Erythroblast (primary cell): Measurements from ENCODE around the gene IGF1.

Experiments used
- DNase-seq, 2 experiments: peaks; one replicate each; lab custom pipeline; 2025; lab: John Stamatoyannopoulos, UW
- GATA1 ChIP-seq: IDR thresholded peaks from 2 replicates; pipeline ENCODE4 v1.6.1; 2011; ENCODE audit warnings: low read depth, mild to moderate bottlenecking, control low read depth, low read length, moderate library complexity
- POLR2A ChIP-seq: IDR thresholded peaks from 2 replicates; pipeline ENCODE4 v1.6.1; 2011; ENCODE audit warnings: mild to moderate bottlenecking, low read length

Gene IGF1

DNA sequence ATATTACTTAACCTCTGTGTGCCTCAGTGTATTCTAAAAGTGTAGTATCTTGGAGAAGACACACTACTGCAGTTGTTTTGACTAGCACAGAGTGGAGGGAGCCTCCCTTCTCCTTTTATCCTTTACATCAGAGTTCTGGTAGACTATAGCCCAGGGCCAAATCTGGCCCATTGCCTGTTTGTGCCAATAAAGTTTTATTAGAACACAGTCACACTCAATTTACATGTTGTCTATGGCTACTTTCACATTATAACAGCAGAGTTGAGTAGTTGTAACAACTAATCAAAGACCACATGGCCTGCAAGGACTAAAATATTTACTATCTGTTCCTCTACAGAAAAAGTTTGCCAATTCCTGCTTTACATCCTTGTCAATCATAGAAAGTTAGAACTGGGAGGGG, 27.7 kb upstream of the IGF1 start:
- no peak for TF ChIP-seq POLR2A
- TF ChIP-seq GATA1, result no peak
- no peak for DNase-seq

DNA sequence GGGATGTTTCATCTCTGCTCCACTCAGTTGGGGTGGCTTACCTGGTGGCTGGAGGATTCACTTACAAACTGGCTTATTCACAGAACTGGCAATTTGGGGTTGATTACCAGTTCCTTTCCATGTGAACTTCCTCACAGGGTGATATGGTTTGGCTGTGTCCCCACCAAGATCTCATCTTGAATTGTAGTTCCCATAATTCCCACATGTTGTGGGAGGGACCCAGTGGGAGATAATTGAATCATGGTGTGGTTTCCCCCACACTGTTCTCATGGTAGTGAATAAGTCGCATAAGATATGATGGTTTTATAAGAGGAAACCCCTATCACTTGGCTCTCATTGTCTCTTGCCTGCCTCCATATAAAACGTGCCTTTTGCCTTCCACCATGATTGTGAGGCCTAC, 26.9 kb upstream of the IGF1 start:
- TF ChIP-seq POLR2A (no peak), GATA1 (no peak)
- no peak for DNase-seq

DNA sequence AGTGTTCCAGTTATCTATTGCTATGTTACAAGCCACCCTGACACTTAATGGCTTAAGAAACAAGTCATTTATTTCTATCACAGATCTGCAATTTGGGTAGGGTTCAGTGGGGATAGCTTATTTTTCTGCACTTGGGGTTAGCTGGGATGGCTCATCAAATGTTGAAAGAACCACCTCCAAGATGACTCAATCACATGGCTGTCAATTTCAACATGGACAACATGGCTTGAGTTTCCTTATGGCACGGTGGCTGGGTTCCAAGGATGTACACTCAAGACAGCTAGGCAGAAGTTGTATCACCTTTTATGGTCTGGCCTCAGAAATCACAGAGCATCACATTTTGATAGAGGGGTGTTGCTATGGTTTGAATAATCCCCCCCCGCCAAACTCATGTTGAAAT, 24.5 kb upstream of the IGF1 start:
- no peak for DNase-seq
- TF ChIP-seq POLR2A, result no peak
- no peak for TF ChIP-seq GATA1

DNA sequence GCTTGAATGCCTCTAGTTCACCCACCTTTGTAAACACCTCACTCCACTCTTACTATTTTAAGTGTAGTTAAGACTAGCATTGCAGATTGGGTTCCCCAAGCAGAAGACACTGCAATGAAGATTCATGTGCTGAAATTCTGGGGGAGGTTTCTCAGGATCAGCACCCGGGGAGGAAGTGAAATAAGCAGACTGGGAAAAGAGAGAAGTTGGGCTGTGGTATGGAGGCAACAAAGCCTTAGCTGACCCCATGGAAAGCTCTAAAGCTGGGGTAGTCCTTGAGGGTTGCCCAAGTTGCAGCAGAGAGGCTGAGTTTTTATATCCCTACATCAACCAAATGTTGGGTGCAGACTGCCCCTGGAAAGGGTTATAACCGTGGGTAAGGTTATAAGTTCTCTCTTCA, 23.9 kb upstream of the IGF1 start:
- DNase-seq, result no peak
- no peak for TF ChIP-seq POLR2A
- TF ChIP-seq GATA1, result no peak

DNA sequence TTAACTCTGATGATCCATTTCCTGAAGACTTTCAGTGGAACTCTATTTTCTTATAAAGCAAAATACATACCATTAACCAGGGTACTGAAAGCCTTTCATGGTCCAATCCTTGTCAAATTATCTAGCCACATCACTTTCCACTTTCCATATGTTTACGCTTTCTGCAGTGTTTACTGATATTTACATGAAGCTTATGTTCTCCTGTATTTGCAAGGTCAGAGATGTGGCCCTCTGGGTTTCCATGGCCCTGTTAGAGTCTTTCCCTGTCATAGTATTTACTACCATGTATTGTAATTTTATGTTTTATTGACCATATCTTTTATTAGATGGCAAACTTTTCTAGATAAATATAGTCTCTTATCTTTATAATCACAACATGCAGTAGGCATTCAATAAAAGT, 23.5 kb upstream of the IGF1 start:
- TF ChIP-seq GATA1, result no peak
- no peak for TF ChIP-seq POLR2A

DNA sequence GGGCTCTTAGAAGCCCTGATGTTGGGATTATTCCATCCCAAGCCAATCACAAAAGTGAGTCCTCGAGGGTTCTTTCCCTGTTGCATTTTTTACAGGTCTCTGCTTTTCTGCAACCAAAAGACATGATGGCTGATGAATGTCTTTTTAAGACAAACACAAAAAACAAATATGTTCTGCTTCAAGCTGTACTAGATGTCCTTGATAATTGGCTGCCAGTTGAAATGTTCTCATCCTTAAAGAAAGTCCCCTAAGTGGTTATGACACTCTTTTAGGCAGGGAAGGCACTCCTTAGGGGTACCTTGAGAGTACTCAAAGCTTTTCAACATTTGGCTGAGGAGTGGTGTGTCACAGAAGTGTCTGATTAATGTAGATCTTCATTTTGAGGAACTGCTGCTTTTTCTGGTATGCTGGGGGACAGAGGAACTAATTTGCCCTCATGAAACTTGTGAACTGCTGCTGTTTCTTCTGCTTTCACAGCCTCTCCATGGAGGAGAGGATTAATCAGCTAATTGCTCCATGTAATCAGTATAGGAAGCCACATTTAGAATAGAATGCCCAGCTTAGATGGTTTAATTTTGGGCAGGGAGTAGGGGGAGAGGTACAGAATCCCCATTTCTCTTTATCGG, 22.8 kb upstream of the IGF1 start:
- no peak for TF ChIP-seq GATA1
- TF ChIP-seq POLR2A, result no peak
- no peak for DNase-seq

More for the DNA sequence above, 23.5 kb upstream of the IGF1 start:
- DNase-seq, result no peak

DNA sequence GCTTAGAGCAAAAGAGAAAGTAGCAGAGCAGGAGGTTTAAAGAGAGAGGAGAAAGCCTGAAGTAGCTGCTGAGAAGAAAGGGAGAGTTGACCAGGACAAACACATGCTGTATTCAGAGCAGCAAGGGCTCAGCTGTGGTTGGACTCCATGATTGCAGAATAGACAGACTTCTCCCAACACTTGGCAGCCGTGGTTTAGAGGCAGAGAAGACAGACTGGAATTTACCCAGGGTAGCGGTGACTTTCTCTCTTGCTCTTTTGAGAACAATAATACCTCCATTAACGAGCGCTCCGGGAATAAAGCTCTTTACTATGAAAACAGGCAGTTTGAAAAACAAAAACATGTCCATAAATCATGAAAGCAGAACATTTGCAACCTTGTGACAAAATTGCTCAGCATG, 21.4 kb upstream of the IGF1 start:
- DNase-seq, result no peak
- TF ChIP-seq GATA1 (no peak), POLR2A (no peak)

DNA sequence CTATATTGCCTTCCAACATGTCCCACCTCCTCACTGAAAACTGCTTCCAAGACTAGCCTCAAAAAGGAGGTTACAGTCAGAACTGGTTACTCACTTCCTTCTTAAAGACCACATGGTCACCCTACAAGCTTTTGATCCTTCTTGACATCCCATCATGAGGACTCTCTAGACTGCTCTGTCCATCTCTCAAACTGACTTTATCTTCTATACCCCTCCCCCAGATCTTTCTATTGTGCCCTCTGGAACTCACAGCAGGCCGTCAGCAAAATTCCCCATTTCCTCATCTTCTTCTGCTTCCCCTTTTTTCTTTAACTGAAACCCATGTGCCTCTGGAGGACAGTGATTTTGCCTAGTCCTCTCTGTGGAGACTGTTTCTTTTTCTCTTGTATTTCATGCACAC, 18.1 kb upstream of the IGF1 start:
- no peak for DNase-seq
- TF ChIP-seq POLR2A, result no peak
- TF ChIP-seq GATA1, result no peak

DNA sequence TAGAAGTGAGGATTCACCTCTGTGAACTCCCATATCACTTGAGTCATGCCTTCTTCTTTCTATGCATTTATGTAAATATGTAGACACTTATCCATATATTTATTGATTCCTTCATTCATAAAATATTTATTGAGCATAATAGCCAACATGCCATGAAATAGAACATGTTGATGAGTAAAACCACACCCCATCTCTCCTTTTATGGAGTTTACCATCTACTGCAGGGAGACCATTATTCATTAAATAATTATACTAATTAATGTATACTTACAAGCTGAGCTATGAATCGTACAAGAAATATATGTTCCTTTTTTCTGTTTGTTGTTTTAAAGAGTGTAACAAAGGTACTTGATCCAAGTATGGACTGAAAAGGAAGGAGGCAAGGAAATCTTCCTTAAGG, 17.4 kb upstream of the IGF1 start:
- no peak for DNase-seq
- no peak for TF ChIP-seq GATA1
- TF ChIP-seq POLR2A, result no peak

DNA sequence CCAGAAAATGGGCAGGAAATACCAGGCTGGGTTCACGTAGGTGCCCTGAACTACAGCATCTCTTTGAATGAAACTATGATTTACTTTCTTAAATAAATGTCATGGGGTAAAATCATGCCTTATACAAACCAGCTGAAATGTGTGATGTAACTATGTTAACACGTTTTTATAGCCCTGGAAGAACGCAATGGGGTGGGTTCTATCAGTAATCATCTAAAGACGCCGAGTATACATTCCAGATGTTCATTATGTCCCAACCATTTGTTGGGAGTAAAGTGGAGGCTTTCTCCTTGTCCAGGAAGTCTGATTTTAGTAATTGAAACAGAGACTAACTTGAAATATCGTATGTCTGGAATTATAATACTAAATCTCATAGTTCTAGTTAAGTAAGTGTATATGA, 16.2 kb upstream of the IGF1 start:
- no peak for DNase-seq
- TF ChIP-seq POLR2A (no peak), GATA1 (no peak)

DNA sequence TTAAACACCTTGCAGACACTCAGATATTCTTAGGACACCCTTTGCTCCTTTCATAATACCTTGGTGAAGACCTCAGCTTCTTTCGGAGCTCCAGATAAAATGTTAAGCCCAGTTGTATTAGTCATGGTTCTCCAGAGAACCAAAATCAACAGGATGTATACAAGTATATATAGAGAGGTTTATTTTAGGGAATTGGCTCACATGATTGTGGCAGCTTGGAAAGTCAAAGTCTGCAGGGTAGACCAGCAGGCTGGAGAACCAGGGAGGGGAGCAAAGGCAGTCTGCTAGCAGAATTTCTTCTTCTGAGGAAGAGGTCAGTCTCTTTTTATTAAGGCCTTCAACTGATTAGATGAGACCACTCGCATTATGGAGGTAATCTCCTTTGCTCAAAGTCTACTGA, 6.9 kb upstream of the IGF1 start:
- TF ChIP-seq POLR2A (no peak), GATA1 (no peak)
- DNase-seq, result no peak

DNA sequence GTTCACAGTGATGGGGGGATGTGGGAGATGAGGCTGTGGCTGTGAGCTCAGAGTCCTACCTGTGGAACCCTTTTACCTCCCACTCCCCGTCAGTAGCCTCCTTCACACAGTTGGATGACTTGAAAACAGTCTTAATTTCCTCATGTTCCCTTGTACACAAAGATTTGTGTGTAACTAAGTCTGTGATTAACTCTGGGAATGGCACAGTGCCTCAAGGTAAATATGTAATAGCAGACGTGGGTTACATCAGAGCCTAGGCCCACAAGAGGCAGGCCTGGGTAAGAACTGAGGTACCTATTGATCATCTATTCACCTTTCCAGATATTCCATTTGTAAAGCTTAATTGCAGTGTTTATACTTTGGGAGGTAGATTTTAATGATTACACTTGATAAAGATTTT, 5.8 kb upstream of the IGF1 start:
- TF ChIP-seq POLR2A, result no peak
- no peak for TF ChIP-seq GATA1
- DNase-seq, result no peak

DNA sequence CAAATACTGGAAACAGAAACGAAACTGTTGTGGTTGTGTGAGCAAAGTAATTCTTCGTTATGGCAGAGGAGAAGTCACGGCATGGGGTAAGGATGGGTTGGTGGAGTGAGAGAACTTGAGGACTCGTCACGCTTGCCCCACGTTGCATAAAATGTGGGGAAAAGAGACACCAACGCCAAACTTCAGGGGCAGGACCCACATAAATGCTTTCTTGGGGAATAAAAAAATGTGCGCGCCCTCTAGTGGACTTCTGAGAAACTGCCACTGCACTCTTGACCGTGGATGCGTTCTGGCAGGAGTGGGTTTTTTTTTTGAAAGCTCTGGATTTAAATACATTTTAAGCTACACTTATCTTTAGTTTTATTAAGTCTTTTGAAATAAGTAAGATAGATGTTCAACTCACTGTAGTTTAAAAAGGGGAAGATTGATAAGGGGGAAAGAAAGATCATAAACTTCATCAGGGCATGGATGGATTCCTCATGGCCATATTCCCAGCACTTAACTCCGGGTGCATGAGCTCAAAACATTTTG, 4.1 kb upstream of the IGF1 start:
- TF ChIP-seq GATA1 (no peak), POLR2A (no peak)
- peak; percentile 37 to 73 for DNase-seq

DNA sequence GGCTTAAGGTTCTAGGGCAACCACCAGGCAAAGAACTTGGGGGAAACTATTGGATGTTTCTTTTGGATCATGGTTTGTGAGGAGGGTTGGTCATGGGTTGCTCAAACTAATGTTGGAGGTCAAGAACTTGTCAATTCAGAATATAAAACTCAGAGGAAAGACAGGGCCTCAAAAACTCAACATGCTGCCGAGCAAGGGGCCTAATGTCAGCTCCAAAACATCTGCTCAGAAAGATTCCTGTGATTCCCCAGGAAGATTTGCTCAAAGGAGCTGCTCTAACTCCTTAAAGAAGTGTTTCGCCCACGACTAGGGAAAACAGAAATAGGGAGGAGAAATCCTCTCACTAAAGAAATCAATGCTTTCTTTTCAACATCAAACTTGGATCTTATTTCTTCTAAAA, 3.7 kb upstream of the IGF1 start:
- DNase-seq, result no peak
- TF ChIP-seq POLR2A (no peak), GATA1 (no peak)

DNA sequence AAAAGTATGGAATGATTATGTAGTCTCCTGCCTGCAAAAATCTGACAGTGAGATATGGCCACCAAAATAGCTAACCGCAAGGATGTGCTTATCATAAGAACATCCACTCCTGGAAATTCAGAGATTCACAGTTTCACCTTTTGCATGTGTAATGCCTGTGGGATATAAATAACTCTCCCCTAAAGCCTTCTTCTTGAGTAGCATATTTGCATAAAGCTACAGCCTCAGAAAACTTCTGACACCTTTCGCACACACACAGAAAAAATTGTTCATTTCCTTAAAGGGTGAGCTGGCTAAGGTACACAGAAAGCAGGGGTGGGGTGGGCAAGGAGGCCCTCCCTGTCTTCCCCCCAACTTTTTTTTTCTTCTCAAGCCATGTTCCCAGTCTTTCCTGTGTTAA, 3.1 kb upstream of the IGF1 start:
- TF ChIP-seq GATA1 (no peak), POLR2A (no peak)
- DNase-seq, result no peak
